BLaER1 treated with 17β-estradiol and CSF1 and Interleukin-3, amounts not matched to agents 10 nM and 100 nM (cell line): ENCODE data around the gene RNF215.
"Not testable (repeated sequence)": the region's sequence is repeated elsewhere in the genome, so short reads cannot be mapped to it uniquely, and the experiment has no call there.

Source experiments
- H3K27ac ChIP-seq, 11 experiments: shearing (Covaris generic); formaldehyde crosslinking; 2 replicates each; pipeline ENCODE4 v1.8.1; 2022
- H3K27me3 ChIP-seq, 11 experiments: shearing (Covaris generic); formaldehyde crosslinking; 2 replicates each; pipeline ENCODE4 v1.8.1; 2022
- H3K36me3 ChIP-seq, 11 experiments: shearing (Covaris generic); formaldehyde crosslinking; 2 replicates each; pipeline ENCODE4 v1.8.1; 2022
- H3K4me1 ChIP-seq, 10 experiments: shearing (Covaris generic); formaldehyde crosslinking; 2 replicates each; pipeline ENCODE4 v1.8.1; 2022
- H3K4me2 ChIP-seq, 11 experiments: shearing (Covaris generic); formaldehyde crosslinking; 2 replicates each; pipeline ENCODE4 v1.8.1; 2022
- H3K4me3 ChIP-seq, 10 experiments: shearing (Covaris generic); formaldehyde crosslinking; 2 replicates each; pipeline ENCODE4 v1.8.1; 2022
- H3K9ac ChIP-seq, 11 experiments: shearing (Covaris generic); formaldehyde crosslinking; 2 replicates each; pipeline ENCODE4 v1.8.1; 2022
- H3K9me3 ChIP-seq, 11 experiments: shearing (Covaris generic); formaldehyde crosslinking; replicated peaks in 1 of 11; 2 replicates each; pipeline ENCODE4 v1.8.1; 2022
- H4K20me1 ChIP-seq, 11 experiments: shearing (Covaris generic); formaldehyde crosslinking; 2 replicates each; pipeline ENCODE4 v1.8.1; 2022
- Cebpa-rat ChIP-seq, 11 experiments: shearing (Covaris generic); IDR thresholded peaks; 2 replicates each; pipeline ENCODE4 v1.8.1; 2022

Gene RNF215

GRCh38 chr22:30414525-30415047 lies 27.4 kb upstream of the RNF215 start:
- Histone ChIP-seq H3K9me3 (no peaks in the 10 kb centered on the region), H3K27ac (no peak overlapping the region), H3K36me3 (peaks cover 53 to 98% (median 85%) of the 10 kb centered on the region in 11 experiments), H4K20me1 (no peaks in the 10 kb centered on the region; a peak in 1 of 22 replicates), H3K4me3 (no peak overlapping the region), H3K27me3 (no peaks in the 10 kb centered on the region), H3K9ac (0 out of 22 replicates have a peak overlapping the region, but pooled peaks of 2 of the 11 experiments have one; percentile 6 to 22), H3K4me1 (peaks cover 0 to 8% (median 0%) of the 10 kb centered on the region in 10 experiments; a peak in 2 of 20 replicates), H3K4me2 (no peak overlapping the region)
- no peak for TF ChIP-seq Cebpa-rat (IDR thresholded peaks at IDR 0.05)

- Histone ChIP-seq H3K4me3 (no peak overlapping the region), H3K27ac (no peak overlapping the region), H3K4me2 (no peak overlapping the region), H3K4me1 (peaks cover 0 to 8% (median 0%) of the 10 kb centered on the region in 10 experiments; a peak in 2 of 20 replicates), H4K20me1 (peaks cover 0 to under 1% (median 0%) of the 10 kb centered on the region in 11 experiments; a peak in 1 of 22 replicates), H3K36me3 (peaks cover 54 to 98% (median 85%) of the 10 kb centered on the region in 11 experiments), H3K9me3 (no peaks in the 10 kb centered on the region), H3K9ac (0 out of 22 replicates have a peak overlapping the region, but pooled peaks of 2 of the 11 experiments have one; percentile 6 to 22), H3K27me3 (no peaks in the 10 kb centered on the region)
- TF ChIP-seq Cebpa-rat (IDR thresholded peaks at IDR 0.05), result no peak
Observed at GRCh38 chr22:30413745-30414524, 26.7 kb upstream of the RNF215 start.

GRCh38 chr22:30413001-30413400 lies 25.8 kb upstream of the RNF215 start:
- Histone ChIP-seq H3K9me3 (no peaks in the 10 kb centered on the region), H3K4me3 (no peak overlapping the region), H3K36me3 (peaks cover 55 to 98% (median 85%) of the 10 kb centered on the region in 11 experiments), H4K20me1 (peaks cover 0 to 7% (median 0%) of the 10 kb centered on the region in 11 experiments; a peak in 1 of 22 replicates), H3K4me2 (no peak overlapping the region), H3K27me3 (no peaks in the 10 kb centered on the region), H3K4me1 (peaks cover 0 to 8% (median 0%) of the 10 kb centered on the region in 10 experiments; a peak in 2 of 20 replicates), H3K9ac (no peak overlapping the region), H3K27ac (no peak overlapping the region)
- TF ChIP-seq Cebpa-rat (IDR thresholded peaks at IDR 0.05), result no peak

GRCh38 chr22:30411780-30412179 lies 24.6 kb upstream of the RNF215 start:
- no peaks in the 10 kb centered on the region for H3K27me3 ChIP-seq
- peaks cover 0 to 8% (median 0%) of the 10 kb centered on the region in 10 experiments; a peak in 2 of 20 replicates for H3K4me1 ChIP-seq
- H3K9me3 ChIP-seq, result no peaks in the 10 kb centered on the region
- H4K20me1 ChIP-seq, result peaks cover 0 to 7% (median 0%) of the 10 kb centered on the region in 11 experiments; a peak in 1 of 22 replicates
- no peak overlapping the region for H3K27ac ChIP-seq
- no peak overlapping the region for H3K4me2 ChIP-seq
- TF ChIP-seq Cebpa-rat (IDR thresholded peaks at IDR 0.05), result no peak
- no peak overlapping the region for H3K4me3 ChIP-seq
- peaks cover 52 to 98% (median 85%) of the 10 kb centered on the region in 11 experiments for H3K36me3 ChIP-seq
- no peak overlapping the region for H3K9ac ChIP-seq

GRCh38 chr22:30408388-30409102 lies 21.3 kb upstream of the RNF215 start:
- Histone ChIP-seq H3K9me3 (no peaks in the 10 kb centered on the region), H3K36me3 (peaks cover 29 to 80% (median 66%) of the 10 kb centered on the region in 11 experiments), H3K27ac (no peak overlapping the region), H3K4me3 (no peak overlapping the region), H4K20me1 (peaks cover 0 to 7% (median 0%) of the 10 kb centered on the region in 11 experiments; a peak in 1 of 22 replicates), H3K27me3 (no peaks in the 10 kb centered on the region), H3K4me1 (no peaks in the 10 kb centered on the region), H3K9ac (no peak overlapping the region), H3K4me2 (no peak overlapping the region)
- no peak for TF ChIP-seq Cebpa-rat (IDR thresholded peaks at IDR 0.05)

GRCh38 chr22:30406400-30406799 lies 19.2 kb upstream of the RNF215 start:
- H3K36me3 ChIP-seq, result peaks cover 22 to 63% (median 53%) of the 10 kb centered on the region in 11 experiments
- peaks cover 0 to 20% (median 3%) of the 10 kb centered on the region in 10 experiments; a peak in 9 of 20 replicates for H3K4me1 ChIP-seq
- no peak overlapping the region for H3K4me3 ChIP-seq
- no peak for TF ChIP-seq Cebpa-rat (IDR thresholded peaks at IDR 0.05)
- no peaks in the 10 kb centered on the region for H3K9me3 ChIP-seq
- peaks cover 0 to 7% (median 0%) of the 10 kb centered on the region in 11 experiments; a peak in 1 of 22 replicates for H4K20me1 ChIP-seq
- no peak overlapping the region for H3K4me2 ChIP-seq
- no peak overlapping the region for H3K27ac ChIP-seq
- H3K9ac ChIP-seq, result no peak overlapping the region
- no peaks in the 10 kb centered on the region for H3K27me3 ChIP-seq

- H3K9me3 ChIP-seq, result no peaks in the 10 kb centered on the region
- no peak overlapping the region for H3K4me3 ChIP-seq
- H3K27me3 ChIP-seq, result no peaks in the 10 kb centered on the region
- peaks cover 0 to 20% (median 3%) of the 10 kb centered on the region in 10 experiments; a peak in 9 of 20 replicates for H3K4me1 ChIP-seq
- no peak overlapping the region for H3K4me2 ChIP-seq
- no peak overlapping the region for H3K9ac ChIP-seq
- no peak for TF ChIP-seq Cebpa-rat (IDR thresholded peaks at IDR 0.05)
- H3K36me3 ChIP-seq, result peaks cover 17 to 56% (median 46%) of the 10 kb centered on the region in 11 experiments
- H3K27ac ChIP-seq, result no peak overlapping the region
- H4K20me1 ChIP-seq, result peaks cover 0 to 7% (median 0%) of the 10 kb centered on the region in 11 experiments; a peak in 1 of 22 replicates
Observed at GRCh38 chr22:30405731-30406130, 18.5 kb upstream of the RNF215 start.

- peaks cover 14 to 42% (median 32%) of the 10 kb centered on the region in 11 experiments; a peak in 21 of 22 replicates for H3K36me3 ChIP-seq
- no peak overlapping the region for H3K27ac ChIP-seq
- H3K4me3 ChIP-seq, result no peak overlapping the region
- peaks cover 0 to 20% (median 3%) of the 10 kb centered on the region in 10 experiments; a peak in 9 of 20 replicates for H3K4me1 ChIP-seq
- no peaks in the 10 kb centered on the region for H3K9me3 ChIP-seq
- no peak overlapping the region for H3K9ac ChIP-seq
- H4K20me1 ChIP-seq, result peaks cover 0 to 15% (median 0%) of the 10 kb centered on the region in 11 experiments; a peak in 4 of 22 replicates
- H3K4me2 ChIP-seq, result no peak overlapping the region
- no peaks in the 10 kb centered on the region for H3K27me3 ChIP-seq
- no peak for TF ChIP-seq Cebpa-rat (IDR thresholded peaks at IDR 0.05)
Observed at GRCh38 chr22:30404307-30404706, 17.1 kb upstream of the RNF215 start.

- H3K9me3 ChIP-seq, H3K27ac ChIP-seq, H3K4me3 ChIP-seq: not testable (repeated sequence)
- H3K36me3 ChIP-seq, result peaks cover 5 to 27% (median 16%) of the 10 kb centered on the region in 11 experiments; a peak in 18 of 22 replicates
- peaks cover 0 to 23% (median 3%) of the 10 kb centered on the region in 11 experiments; a peak in 7 of 22 replicates for H4K20me1 ChIP-seq
- H3K4me2 ChIP-seq, result peak overlapping the region in 3 of 11 experiments; percentile 62 to 88 (median 80); a peak in 5 of 22 replicates
- H3K9ac ChIP-seq, result peak overlapping the region in 1 of 11 experiments; percentile 39; a peak in 1 of 22 replicates
- peaks cover 0 to 10% (median 1%) of the 10 kb centered on the region in 11 experiments; a peak in 9 of 22 replicates for H3K27me3 ChIP-seq
- peaks cover 13 to 34% (median 18%) of the 10 kb centered on the region in 10 experiments for H3K4me1 ChIP-seq
Observed at GRCh38 chr22:30402766-30403104, 15.5 kb upstream of the RNF215 start.
